SK-N-SH (cell line): ENCODE results near the gene CAMK2B. TPM values are rescaled to one million over a fixed set of nuclear protein-coding genes. Genes with fewer than 3 reads are reported as not detected.

Source experiments
- CTCF ChIA-PET: fragments of 300-600, 350-600 bp; formaldehyde crosslinking; extraction: SDS; loops from one replicate; lab custom pipeline; 2021; lab: Yijun Ruan, JAX
- POLR2A ChIA-PET: fragments of 350-600 bp; sonication (Branson Sonifier 250); formaldehyde crosslinking; extraction: SDS; loops from one replicate; lab custom pipeline; 2020; ENCODE audit warnings: antibody characterized with exemption, inconsistent platforms; lab: Yijun Ruan, JAX
- DNase-seq: peaks from one replicate; pipeline ENCODE4 v3.0.0; 2012
- H2AFZ ChIP-seq: fragments of 200-600 bp; sonication (generic); 2 replicates; pipeline ENCODE4 v1.8.1; 2016; ENCODE audit warnings: antibody characterized with exemption, mild to moderate bottlenecking, low read depth
- H3F3A ChIP-seq: fragments of 200-600 bp; sonication (generic); replicated peaks from 2 replicates; pipeline ENCODE3; 2016; ENCODE audit warnings: antibody characterized with exemption, mild to moderate bottlenecking; ENCODE audit not compliant: insufficient read depth
- H3K27ac ChIP-seq, 2 experiments: fragments of 200-500 bp in 1 of 2; fragments of 200-600 bp in 1 of 2; sonication (Bioruptor generic) in 1 of 2; sonication (generic), shearing (Covaris generic) in 1 of 2; 2 replicates each; pipeline versions ENCODE4 v1.5.1 to v1.6.1; 2014 to 2016; ENCODE audit warnings: low read depth in 2 of 2, inconsistent platforms in 1 of 2, low read length in 1 of 2, mild to moderate bottlenecking in 1 of 2, mixed read lengths in 1 of 2
- H3K27me3 ChIP-seq: fragments of 200-600 bp; sonication (generic), shearing (Covaris generic); 2 replicates; pipeline ENCODE4 v1.6.1; 2016; ENCODE audit warnings: mixed run types; ENCODE audit not compliant: insufficient read depth
- H3K36me3 ChIP-seq, 2 experiments: fragments of 200-500 bp in 1 of 2; fragments of 200-600 bp in 1 of 2; sonication (Bioruptor generic) in 1 of 2; sonication (generic) in 1 of 2; replicated peaks in 1 of 2; 2 replicates each; pipeline versions ENCODE3 to v1.5.1; 2014 to 2016; ENCODE audit warnings: low read length in 1 of 2, mild to moderate bottlenecking in 1 of 2; ENCODE audit not compliant: insufficient read depth in 2 of 2, control insufficient read depth in 1 of 2
- H3K4me1 ChIP-seq, 2 experiments: fragments of 200-500 bp in 1 of 2; fragments of 200-600 bp in 1 of 2; sonication (Bioruptor generic) in 1 of 2; sonication (generic), shearing (Covaris generic) in 1 of 2; 2 replicates each; pipeline versions ENCODE4 v1.5.1 to v1.6.1; 2014 to 2016; ENCODE audit warnings: low read depth in 1 of 2, low read length in 1 of 2, mixed run types in 1 of 2; ENCODE audit not compliant: insufficient read depth in 2 of 2, control insufficient read depth in 1 of 2
- H3K4me2 ChIP-seq: fragments of 200-600 bp; sonication (generic), shearing (Covaris generic); 2 replicates; pipeline ENCODE4 v1.6.1; 2017; ENCODE audit warnings: mixed run types
- H3K4me3 ChIP-seq, 2 experiments: fragments of 200-500 bp in 1 of 2; fragments of 200-600 bp in 1 of 2; sonication (Bioruptor generic) in 1 of 2; sonication (generic), shearing (Covaris generic) in 1 of 2; 2 replicates each; pipeline versions ENCODE4 v1.5.1 to v1.8.1; 2014 to 2016; ENCODE audit warnings: low read depth in 2 of 2, inconsistent platforms in 1 of 2, low read length in 1 of 2, mild to moderate bottlenecking in 1 of 2, mixed read lengths in 1 of 2, moderate library complexity in 1 of 2
- H3K79me2 ChIP-seq: fragments of 200-600 bp; sonication (generic); 2 replicates; pipeline ENCODE4 v1.8.1; 2017; ENCODE audit warnings: mild to moderate bottlenecking; ENCODE audit not compliant: insufficient read depth
- H3K9ac ChIP-seq: fragments of 200-600 bp; sonication (generic); 2 replicates; pipeline ENCODE4 v1.6.1; 2017; ENCODE audit warnings: mixed run types
- H3K9me2 ChIP-seq: fragments of 200-600 bp; sonication (generic); 2 replicates; pipeline ENCODE4 v1.6.1; 2017; ENCODE audit warnings: mixed run types
- H3K9me3 ChIP-seq: fragments of 200-600 bp; sonication (generic); 2 replicates; pipeline ENCODE4 v1.6.1; 2017; ENCODE audit warnings: mixed run types, mild to moderate bottlenecking, moderate library complexity
- H4K20me1 ChIP-seq: fragments of 200-600 bp; sonication (generic); 2 replicates; pipeline ENCODE4 v1.6.1; 2017; ENCODE audit warnings: mild to moderate bottlenecking, mixed run types; ENCODE audit not compliant: insufficient read depth
- EZH2phosphoT487 ChIP-seq: fragments of 200-600 bp; sonication (generic); IDR thresholded peaks from 2 replicates; pipeline ENCODE4 v1.6.1; 2017; ENCODE audit warnings: low read depth, mixed run types, mild to moderate bottlenecking, antibody characterized with exemption, moderate library complexity, borderline replicate concordance
- GABPA ChIP-seq: IDR thresholded peaks from 2 replicates; pipeline ENCODE4 v1.4.0; 2012; ENCODE audit warnings: low read depth, mild to moderate bottlenecking
- MEF2A ChIP-seq: IDR thresholded peaks from 2 replicates; pipeline ENCODE4 v1.4.0; 2012; ENCODE audit warnings: low read depth, borderline replicate concordance
- NFIC ChIP-seq: IDR thresholded peaks from 2 replicates; pipeline ENCODE4 v1.4.0; 2012; ENCODE audit warnings: borderline replicate concordance
- POLR2AphosphoS5 ChIP-seq: IDR thresholded peaks from 2 replicates; pipeline ENCODE4 v1.6.1; 2012; ENCODE audit warnings: low read depth, low read length
- RCOR1 ChIP-seq: fragments of 150-350 bp; IDR thresholded peaks from 2 replicates; pipeline ENCODE4 v1.6.1; 2017; ENCODE audit warnings: antibody characterized with exemption, low read length
- RFX5 ChIP-seq: IDR thresholded peaks from 2 replicates; pipeline ENCODE4 v1.6.1; 2012; ENCODE audit warnings: mild to moderate bottlenecking, improper control_type of control experiment, low read length
- SMC3 ChIP-seq: IDR thresholded peaks from 2 replicates; pipeline ENCODE4 v1.6.1; 2012; ENCODE audit warnings: low read depth, low read length, improper control_type of control experiment
- TAF1 ChIP-seq: IDR thresholded peaks from 2 replicates; pipeline ENCODE4 v1.6.1; 2012; ENCODE audit warnings: low read depth, mild to moderate bottlenecking, low read length, moderate library complexity, borderline replicate concordance
- TCF12 ChIP-seq: IDR thresholded peaks from 2 replicates; pipeline ENCODE4 v1.4.0; 2012
- YY1 ChIP-seq: IDR thresholded peaks from 2 replicates; pipeline ENCODE4 v1.4.0; 2012; ENCODE audit warnings: low read depth, mild to moderate bottlenecking
- WGBS: methylation state at CpG from one replicate; pipeline ENCODE4 v1.1.6; 2017; ENCODE audit warnings: low lambda C conversion rate; 5-methylcytosine and 5-hydroxymethylcytosine counted together
- polyA plus RNA-seq, 3 experiments: library from polyadenylated mRNA; depleted of rRNA; stranded (reverse); fragments of >200 nt; gene quantifications; 2 replicates each; pipeline ENCODE4 v1.2.3, GENCODE V29; 2012
- TF ChIP-seq, protein P1 (sequence below): IDR thresholded peaks from 2 replicates; pipeline ENCODE4 v1.4.0; 2012; ENCODE audit warnings: low read depth
- TF ChIP-seq, protein P2 (sequence below): fragments of 150-350 bp; IDR thresholded peaks from 2 replicates; pipeline ENCODE4 v1.6.1; 2016; ENCODE audit warnings: mild to moderate bottlenecking, low read depth, low read length
- TF ChIP-seq, protein P3 (sequence below): IDR thresholded peaks from 2 replicates; pipeline ENCODE4 v1.4.0; 2012; ENCODE audit warnings: low read depth, borderline replicate concordance

CAMK2B gene
- polyA plus RNA-seq, 1 of the 3 experiments (the other 2 are of a cell fraction), result 0.20 TPM

DNA sequence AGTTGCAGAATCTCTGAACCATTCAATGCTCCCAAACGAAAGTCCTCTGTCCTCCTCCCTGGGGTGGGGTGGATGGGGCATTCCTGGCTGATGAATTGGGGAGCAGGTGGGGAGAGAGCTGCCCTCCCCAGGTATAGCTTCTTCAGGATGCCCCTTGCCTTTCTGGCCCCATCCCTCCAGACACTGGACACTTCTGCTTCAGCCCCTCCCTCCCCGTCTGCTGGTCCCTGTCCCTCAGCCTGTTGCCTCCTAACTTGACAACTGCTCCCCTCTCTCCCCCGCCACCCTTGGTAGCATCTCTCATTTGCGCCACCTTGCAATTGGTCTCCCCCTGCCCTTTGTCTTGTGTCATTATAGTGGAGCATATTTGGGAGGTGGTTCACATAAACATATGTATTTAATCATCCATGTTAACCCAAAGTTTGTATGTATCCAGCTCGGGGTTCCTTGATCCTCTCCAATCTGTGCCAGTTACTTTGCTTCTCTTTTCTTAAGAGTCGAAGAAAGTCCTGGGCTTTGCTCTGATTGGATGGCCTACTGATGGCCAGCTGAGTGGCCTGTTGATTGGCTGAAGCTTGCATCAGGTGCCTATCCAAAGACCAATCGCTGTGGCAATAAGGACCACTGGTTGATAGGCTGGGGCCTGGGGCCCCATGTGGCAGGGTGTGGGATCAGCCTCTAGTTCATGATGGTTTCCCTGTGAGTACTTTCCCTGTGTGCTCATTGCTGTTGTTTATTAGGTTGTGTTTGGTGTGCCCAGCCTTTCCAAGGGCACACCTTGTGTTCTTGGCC is 132.2 kb downstream of the CAMK2B start:
- CTCF ChIA-PET, result interaction anchor here (1.5 to 1.6 kb wide), 2 partner anchors 30 to 125 kb away, joined by 4 to 6 read pairs; no protein-coding TSS in a partner anchor
- Histone ChIP-seq H3K9me2 (no peaks in the 10 kb centered on the region), H3K27me3 (peaks cover 6% of the 10 kb centered on the region; the same call in 1 of the 2 replicates), H3K27ac (no peak overlapping the region), H3K4me1 (no peaks in the 10 kb centered on the region; a peak in 1 of 4 replicates), H3K9me3 (no peaks in the 10 kb centered on the region), H4K20me1 (no peaks in the 10 kb centered on the region), H3K4me2 (no peak overlapping the region), H3K4me3 (no peak overlapping the region), H3K36me3 (no peaks in the 10 kb centered on the region), H2AFZ (no peak overlapping the region), H3F3A (peaks cover 8% of the 10 kb centered on the region), H3K79me2 (no peaks in the 10 kb centered on the region), H3K9ac (no peak overlapping the region)
- no peak for DNase-seq
- TF ChIP-seq EZH2phosphoT487, result no peak
- TF ChIP-seq, protein P1, sequence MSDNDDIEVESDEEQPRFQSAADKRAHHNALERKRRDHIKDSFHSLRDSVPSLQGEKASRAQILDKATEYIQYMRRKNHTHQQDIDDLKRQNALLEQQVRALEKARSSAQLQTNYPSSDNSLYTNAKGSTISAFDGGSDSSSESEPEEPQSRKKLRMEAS, result no peak
- no peak for TF ChIP-seq RFX5
- no peak for TF ChIP-seq GABPA
- TF ChIP-seq POLR2AphosphoS5, result no peak
- TF ChIP-seq NFIC, result no peak
- TF ChIP-seq TCF12, result no peak
- TF ChIP-seq TAF1, result no peak
- no peak for TF ChIP-seq SMC3
- TF ChIP-seq, protein P2, sequence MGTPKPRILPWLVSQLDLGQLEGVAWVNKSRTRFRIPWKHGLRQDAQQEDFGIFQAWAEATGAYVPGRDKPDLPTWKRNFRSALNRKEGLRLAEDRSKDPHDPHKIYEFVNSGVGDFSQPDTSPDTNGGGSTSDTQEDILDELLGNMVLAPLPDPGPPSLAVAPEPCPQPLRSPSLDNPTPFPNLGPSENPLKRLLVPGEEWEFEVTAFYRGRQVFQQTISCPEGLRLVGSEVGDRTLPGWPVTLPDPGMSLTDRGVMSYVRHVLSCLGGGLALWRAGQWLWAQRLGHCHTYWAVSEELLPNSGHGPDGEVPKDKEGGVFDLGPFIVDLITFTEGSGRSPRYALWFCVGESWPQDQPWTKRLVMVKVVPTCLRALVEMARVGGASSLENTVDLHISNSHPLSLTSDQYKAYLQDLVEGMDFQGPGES, result no peak
- TF ChIP-seq YY1, result no peak
- POLR2A ChIA-PET, result no interaction called here
- 52% methylated on average over 6 of the region's 7 CpGs for WGBS

DNA sequence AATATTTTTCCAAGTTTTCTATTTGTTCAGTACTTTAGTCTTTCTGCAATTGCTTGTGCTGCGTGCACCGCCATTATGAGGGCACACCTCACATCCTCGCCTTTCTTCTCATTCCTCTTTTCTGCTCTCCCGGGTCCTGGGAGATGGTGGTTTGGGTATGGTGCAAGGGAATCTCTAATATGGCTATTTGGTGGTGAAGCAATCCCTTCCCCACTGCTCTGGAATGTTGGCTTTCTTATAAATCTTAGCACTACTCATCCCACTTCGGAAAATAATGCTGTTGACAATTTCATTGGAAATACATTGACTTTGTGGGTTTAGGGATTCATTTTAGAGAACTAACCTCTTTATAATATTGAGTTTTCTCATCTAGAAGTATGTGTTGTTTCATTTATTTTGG is 134.2 kb downstream of the CAMK2B start:
- no peak overlapping the region for H3K27ac ChIP-seq
- WGBS, result 67% methylated on average over 5 of the region's 5 CpGs
- H3K9me2 ChIP-seq, result no peaks in the 10 kb centered on the region
- H2AFZ ChIP-seq, result no peak overlapping the region
- no peak for DNase-seq
- H3K9me3 ChIP-seq, result no peaks in the 10 kb centered on the region
- no peak overlapping the region for H3K4me2 ChIP-seq
- H3K4me3 ChIP-seq, result no peak overlapping the region
- no peaks in the 10 kb centered on the region for H3K27me3 ChIP-seq
- H3K4me1 ChIP-seq, result no peaks in the 10 kb centered on the region; a peak in 1 of 4 replicates
- H3K9ac ChIP-seq, result no peak overlapping the region
- peaks cover 8% of the 10 kb centered on the region for H3F3A ChIP-seq
- CTCF ChIA-PET, result no interaction called here
- H4K20me1 ChIP-seq, result no peaks in the 10 kb centered on the region
- TF ChIP-seq, protein P3, sequence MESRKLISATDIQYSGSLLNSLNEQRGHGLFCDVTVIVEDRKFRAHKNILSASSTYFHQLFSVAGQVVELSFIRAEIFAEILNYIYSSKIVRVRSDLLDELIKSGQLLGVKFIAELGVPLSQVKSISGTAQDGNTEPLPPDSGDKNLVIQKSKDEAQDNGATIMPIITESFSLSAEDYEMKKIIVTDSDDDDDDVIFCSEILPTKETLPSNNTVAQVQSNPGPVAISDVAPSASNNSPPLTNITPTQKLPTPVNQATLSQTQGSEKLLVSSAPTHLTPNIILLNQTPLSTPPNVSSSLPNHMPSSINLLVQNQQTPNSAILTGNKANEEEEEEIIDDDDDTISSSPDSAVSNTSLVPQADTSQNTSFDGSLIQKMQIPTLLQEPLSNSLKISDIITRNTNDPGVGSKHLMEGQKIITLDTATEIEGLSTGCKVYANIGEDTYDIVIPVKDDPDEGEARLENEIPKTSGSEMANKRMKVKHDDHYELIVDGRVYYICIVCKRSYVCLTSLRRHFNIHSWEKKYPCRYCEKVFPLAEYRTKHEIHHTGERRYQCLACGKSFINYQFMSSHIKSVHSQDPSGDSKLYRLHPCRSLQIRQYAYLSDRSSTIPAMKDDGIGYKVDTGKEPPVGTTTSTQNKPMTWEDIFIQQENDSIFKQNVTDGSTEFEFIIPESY, result no peak
- TF ChIP-seq NFIC (no peak), MEF2A (no peak), YY1 (no peak), SMC3 (no peak), RCOR1 (no peak)
- H3K79me2 ChIP-seq, result no peaks in the 10 kb centered on the region
- H3K36me3 ChIP-seq, result no peaks in the 10 kb centered on the region
- POLR2A ChIA-PET, result no interaction called here
